Measurements from ENCODE around the gene SEZ6L2.
"Not testable (repeated sequence)": the region's sequence is repeated elsewhere in the genome, so short reads cannot be mapped to it uniquely, and the experiment has no call there.

Gene SEZ6L2

GRCh38 chr16:29881050-29881449, 18.3 kb downstream of the SEZ6L2 start:
- DNase-seq = no peak

DNA sequence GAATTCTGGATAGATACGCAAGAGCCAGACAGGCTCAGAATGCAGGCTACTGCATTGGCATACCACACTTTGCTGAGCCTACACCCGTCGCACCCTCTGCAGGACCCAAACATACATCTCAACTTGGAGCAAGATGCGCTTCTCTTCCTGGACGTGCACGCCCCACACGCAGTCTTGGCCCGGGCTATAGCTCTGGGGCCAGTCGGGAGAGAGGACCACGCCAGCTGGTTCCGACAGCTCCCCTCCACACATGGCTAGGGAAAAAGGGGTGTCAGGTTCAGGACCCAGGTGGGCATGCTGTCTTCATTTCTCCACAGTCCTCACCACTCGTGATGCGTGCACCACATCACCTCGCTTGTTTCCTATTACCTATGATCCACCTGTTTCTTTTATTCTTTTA, 21.2 kb downstream of the SEZ6L2 start:
- no peak for DNase-seq

- DNase-seq = peak; percentile 58
Observed at GRCh38 chr16:29877266-29877961, 21.9 kb downstream of the SEZ6L2 start.

- DNase-seq = peak; percentile 63
Observed at GRCh38 chr16:29876594-29877249, 22.6 kb downstream of the SEZ6L2 start.

GRCh38 chr16:29876217-29876593, 23.1 kb downstream of the SEZ6L2 start:
- DNase-seq = no peak

- DNase-seq = no peak
Observed at GRCh38 chr16:29875206-29875605, 24.1 kb downstream of the SEZ6L2 start.

GRCh38 chr16:29873319-29873718, 26.0 kb downstream of the SEZ6L2 start:
- no peak for DNase-seq

DNA sequence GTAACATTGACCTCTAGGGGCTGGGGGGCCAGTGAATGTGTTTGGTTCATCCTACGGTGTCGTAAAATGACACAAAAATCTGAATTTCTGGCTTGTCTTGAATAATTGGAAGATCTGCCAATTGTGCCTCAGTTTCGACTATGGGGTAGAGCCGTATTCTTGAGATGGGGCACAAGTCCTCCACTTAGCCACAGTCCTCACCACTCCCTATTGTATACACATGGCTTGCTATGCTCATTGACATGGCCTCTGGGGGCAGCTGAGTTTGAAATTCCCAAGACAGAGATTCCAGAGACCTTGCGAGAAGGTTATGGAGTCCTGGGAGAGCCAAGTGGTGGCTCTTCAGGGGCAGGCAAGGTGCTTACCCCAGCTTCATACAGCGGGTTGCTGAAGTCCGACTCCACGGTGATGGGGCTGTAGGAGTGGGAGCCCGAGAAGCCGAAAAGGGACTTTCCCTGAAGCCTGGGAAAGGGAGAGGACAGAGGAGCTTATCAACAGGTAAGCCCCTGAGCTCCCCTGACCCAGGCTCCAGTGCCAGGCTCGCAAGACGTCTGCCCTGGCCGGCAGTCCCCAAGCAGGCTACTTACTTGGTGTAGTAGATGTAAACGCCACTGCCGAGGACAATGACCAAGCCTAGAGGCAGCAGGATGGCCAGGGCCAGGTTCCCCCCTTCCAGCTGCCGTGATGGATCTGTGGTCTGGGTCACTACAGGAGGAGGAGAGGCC, 27.4 kb downstream of the SEZ6L2 start:
- DNase-seq = no peak

DNA sequence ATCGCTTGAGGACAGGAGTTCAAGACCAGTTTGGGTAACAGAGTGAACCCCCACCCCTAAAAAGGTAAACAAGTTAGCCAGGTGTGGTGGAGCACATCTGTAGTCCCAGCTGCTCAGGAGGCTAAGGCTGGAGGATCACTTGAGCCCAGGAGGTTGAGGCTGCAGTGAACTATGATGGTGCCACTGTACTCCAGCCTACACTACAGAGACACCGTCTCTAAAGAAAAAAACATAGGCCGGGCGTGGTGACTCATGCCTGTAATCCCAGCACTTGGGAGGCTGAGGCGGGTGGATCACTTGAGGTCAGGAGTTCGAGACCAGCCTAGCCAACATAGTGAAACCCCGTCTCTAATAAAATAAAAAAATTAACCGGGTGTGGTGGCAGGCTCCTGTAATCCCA, 30.3 kb downstream of the SEZ6L2 start:
- DNase-seq = not testable (repeated sequence)

DNA sequence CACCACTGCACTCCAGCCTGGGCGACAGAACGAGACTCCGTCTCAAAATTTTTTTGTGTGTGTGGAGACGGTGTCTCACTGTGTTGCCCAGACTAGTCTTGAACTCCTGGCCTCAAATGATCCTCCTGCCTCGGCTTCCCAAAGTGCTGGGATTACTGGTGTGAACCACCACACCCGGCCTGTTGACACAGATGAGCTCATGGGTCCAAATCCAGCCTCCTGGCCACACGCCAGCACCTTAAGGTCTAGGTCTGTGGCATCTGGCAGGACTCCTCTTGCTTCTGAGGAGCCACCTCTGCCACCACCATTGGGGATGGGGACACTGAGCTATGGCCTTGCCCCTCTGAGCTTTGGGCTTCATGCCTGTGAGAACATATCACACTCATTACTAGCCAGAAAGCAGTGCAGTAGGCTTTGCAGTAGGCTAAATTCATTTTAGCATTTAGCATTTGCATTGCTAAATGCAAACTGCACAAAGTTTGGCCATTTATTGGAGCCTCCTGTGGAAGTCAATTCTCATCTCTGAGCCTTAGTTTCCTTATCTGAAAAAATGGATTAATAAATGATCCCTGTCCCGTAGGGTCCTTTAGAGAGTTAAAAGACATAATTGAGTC, 30.8 kb downstream of the SEZ6L2 start:
- no peak for DNase-seq

DNA sequence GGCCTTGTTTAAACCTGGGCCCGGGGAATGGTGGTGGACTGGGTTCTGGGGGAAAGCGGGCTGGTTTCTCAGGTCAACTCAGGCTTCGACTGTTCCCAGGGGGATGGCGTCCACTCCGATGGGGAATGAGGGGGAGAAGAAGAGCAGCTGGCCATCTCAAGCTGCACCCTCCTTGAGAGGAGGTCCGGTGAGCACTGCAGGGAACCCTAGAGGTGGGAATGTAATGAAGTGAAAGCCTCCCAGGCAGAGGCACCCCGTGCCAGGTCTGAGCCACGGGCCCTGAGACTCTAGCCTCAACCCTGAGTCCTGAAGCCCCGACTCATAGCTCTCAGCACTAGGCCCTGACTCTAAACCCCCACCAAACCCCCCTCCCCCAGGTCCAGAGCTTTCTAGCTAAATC, 35.1 kb downstream of the SEZ6L2 start:
- no peak for DNase-seq

GRCh38 chr16:29863669-29863984, 35.7 kb downstream of the SEZ6L2 start:
- DNase-seq = no peak

DNA sequence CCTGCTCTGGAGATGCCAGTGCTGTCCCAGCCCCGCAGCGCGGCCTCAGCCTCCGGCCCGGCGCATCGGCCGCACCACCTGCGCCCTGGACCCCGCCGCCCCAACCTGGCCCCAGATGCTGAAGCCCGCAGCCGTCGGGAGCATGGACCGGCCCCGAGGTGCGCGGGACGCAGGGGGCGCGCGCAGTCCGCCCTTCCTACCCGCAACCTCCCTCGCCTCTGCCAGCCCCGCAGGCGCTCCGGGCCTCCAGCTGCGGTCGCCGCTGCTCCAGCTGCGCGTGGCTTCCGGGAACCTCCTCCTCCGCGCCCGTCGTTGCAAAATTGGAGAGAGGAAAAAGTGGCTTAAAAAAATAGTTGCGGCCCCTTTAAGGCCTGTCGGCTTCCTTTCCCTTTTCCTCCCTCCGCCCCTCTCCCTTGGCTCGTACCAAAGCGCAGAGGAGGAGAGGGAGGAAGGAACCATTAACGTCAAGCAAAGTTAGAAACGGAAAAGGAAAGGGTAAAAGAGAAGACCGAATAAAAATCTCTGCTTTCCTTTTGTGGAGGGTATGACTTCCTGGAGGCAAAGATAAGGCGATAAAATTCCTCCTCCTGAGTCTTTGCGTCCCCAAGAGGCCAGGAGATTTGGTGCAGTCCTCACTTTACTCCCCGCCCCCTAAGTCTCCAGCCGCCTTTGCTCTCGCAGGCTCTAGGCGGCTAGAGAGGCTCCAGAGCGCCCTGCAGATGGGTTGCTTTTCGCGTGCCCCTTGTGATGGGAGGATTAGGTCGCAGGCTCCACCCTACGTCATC, 36.3 kb downstream of the SEZ6L2 start, which contains the start of gene CDIPT:
CDIPT (minus strand) TSS at position 343 of the 785 bp plus-strand sequence. CDS start 369 bp downstream, outside the sequence.
- peak; percentile 94 for DNase-seq

DNA sequence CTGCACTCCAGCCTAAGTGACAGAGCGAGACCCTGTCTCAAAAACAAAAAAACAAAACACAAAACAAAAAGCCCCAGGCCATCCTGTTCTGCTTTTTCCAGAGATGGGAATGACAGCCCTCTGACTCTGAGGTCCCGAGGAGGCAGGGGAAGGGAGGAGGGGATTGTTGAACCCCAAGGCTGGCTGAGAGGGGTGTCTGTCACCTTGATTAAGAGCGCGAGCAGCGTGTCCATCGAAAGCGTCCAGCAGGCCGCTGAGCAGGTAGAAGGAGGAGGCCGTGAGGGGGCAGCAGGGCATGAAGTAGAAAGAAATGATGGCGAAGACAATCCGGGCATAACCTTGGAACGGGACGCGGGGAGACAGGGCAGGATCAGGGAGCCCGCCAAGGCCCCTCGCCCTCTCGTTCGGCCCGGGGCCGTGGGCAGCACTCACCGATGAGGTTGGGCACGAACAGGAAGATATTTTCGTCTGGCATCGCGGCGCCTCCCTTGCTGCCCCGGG, 36.9 kb downstream of the SEZ6L2 start:
- DNase-seq = no peak

DNA sequence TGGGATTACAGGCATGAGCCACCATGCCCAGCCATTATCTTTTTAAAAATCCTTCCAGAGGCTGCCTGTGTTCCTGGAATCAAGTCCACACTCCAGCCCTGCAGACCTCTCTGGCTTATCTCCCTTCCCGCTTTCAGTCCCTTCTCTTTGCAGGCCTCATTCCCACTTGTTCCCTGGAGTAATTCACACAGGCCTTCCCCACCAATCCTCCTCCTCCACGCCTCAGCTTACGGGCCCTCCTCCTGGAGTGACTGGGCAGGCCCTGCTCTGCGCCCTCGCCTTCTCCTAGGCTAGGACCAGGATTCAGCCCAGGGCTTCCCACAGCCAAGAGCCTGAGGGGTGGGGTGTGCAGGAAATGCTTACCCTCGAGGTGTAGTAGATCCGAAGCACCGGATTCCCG, 39.1 kb downstream of the SEZ6L2 start:
- no peak for DNase-seq

- DNase-seq = no peak
Observed at GRCh38 chr16:29858974-29859373, 40.4 kb downstream of the SEZ6L2 start.

DNA sequence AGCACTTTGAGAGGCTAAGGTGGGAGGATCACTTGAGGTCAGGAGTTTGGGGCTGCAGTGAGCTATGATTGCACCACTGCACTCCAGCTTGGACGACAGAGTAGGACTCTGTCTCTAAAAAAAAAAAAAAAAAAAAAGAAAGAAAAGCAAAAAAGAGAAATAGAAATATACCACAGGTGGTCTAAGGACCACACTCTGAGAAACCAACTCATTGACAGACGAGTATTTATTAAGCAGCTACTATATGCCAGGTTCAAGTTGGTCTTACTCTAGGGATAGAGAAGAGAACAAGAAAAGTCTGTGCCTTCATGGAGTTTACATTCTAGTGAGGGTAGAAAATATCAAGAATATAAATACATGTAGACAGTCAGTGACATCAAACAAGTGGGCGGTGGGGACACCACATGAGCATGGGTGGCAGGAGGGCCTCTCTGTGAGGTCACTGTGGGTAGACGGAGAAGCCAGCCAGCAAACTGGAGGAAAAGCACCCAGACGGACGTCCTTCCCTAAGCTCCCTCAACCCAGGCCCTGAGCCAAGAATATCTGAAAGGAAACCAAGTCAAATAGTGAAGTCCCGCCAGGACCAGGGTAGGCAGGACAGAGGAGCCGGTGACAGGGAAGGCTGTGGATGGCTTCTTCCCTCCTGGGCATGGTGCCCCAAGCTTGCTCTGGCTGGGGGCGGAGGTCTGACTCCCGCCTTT, 41.1 kb downstream of the SEZ6L2 start:
- no peak for DNase-seq

GRCh38 chr16:29857133-29857760, 42.1 kb downstream of the SEZ6L2 start:
- DNase-seq = no peak

DNA sequence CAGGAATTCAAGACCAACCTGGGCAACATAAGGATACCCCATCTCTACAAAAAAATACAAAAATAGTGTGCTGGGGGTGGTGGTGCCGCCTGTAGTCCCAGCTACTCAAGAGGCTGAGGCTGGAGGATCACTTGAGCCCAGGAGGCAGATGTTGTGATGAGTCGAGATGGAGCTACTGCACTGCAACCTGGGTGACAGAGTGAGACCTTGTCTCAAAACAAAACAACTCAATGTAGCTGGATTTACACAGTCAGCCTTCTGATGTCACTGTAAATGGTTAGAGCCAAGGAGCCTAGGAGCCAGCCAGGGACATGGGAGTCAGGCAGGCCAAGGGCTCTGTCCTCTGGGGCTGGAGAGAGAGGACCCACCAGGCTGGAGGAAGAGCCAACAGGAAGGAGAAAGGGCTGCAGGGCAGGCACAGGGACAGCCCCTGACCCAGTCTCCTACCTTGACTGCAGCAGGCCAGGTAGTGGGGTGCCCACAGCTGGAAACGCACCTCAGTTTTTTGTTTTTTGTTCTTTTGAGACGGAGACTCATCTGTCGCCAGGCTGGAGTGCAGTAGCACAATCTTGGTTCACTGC, 44.7 kb downstream of the SEZ6L2 start:
- DNase-seq = no peak

GRCh38 chr16:29852654-29853053, 46.7 kb downstream of the SEZ6L2 start:
- no peak for DNase-seq

DNA sequence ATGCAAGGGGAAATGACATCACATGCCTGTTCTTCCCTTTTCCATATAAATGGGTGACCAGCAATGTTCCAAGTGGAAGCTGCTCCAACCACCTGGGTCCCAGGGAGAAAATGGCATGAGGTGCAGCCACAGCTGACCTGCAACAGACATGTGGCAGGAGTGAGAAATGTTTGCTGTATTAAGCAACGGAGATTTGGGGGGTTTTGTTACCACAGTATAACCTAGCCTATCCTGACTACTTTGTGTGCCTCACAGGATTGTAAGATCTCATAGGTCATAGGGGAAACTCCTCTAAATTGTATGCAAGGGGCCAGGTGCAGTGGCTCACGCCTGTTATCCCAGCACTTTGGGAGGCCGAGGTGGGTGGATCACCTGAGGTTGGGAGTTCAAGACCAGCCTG, 48.4 kb downstream of the SEZ6L2 start:
- DNase-seq = no peak

All from CD4-positive, alpha-beta T cell treated with Interleukin-17A for 4 hours (primary cell).